ENCODE results near the gene NRM.
A peak's percentile ranks its signal among the peaks of the same experiment; 100 is the strongest.
"Not testable (repeated sequence)": the region's sequence is repeated elsewhere in the genome, so short reads cannot be mapped to it uniquely, and the experiment has no call there.

Gene NRM

GRCh38 chr6:30687659-30688431, 2.9 kb downstream of the NRM start:
- no peak for DNase-seq

GRCh38 chr6:30686908-30687658, 3.7 kb downstream of the NRM start:
- peak; percentile 20 for DNase-seq

GRCh38 chr6:30686009-30686907, 4.5 kb downstream of the NRM start, which contains the start of gene PPP1R18:
PPP1R18 (minus strand) TSS chr6:30686645; CDS start chr6:30686018, 627 bp downstream.
- DNase-seq = no peak

- no peak for DNase-seq
These were observed 5.4 kb downstream of the NRM start for GRCh38 chr6:30685157-30686008.

- no peak for DNase-seq
These were observed 6.2 kb downstream of the NRM start for GRCh38 chr6:30684386-30685156.

- DNase-seq = no peak
These were observed 6.8 kb downstream of the NRM start for GRCh38 chr6:30683980-30684338.

GRCh38 chr6:30683183-30683979, 7.4 kb downstream of the NRM start:
- no peak for DNase-seq

GRCh38 chr6:30682143-30683117, 8.4 kb downstream of the NRM start:
- no peak for DNase-seq

- DNase-seq = no peak
These were observed 9.0 kb downstream of the NRM start for GRCh38 chr6:30681766-30682142.

- DNase-seq = no peak
These were observed 10.8 kb downstream of the NRM start for GRCh38 chr6:30679765-30680535.

- DNase-seq = peak; percentile 62
These were observed 11.6 kb downstream of the NRM start for GRCh38 chr6:30678964-30679726.

GRCh38 chr6:30676660-30677285, 14.0 kb downstream of the NRM start:
- no peak for DNase-seq

- DNase-seq = peak; percentile 87
These were observed 18.1 kb downstream of the NRM start, which contains the start of gene DHX16 for GRCh38 chr6:30672445-30673253. DHX16 (minus strand) TSS chr6:30673006; CDS start chr6:30672841, 165 bp downstream.

GRCh38 chr6:30670760-30671527, 19.8 kb downstream of the NRM start:
- no peak for DNase-seq

- not testable (repeated sequence) for DNase-seq
These were observed 24.5 kb downstream of the NRM start for GRCh38 chr6:30666300-30666699.
